ENCODE data around the gene THRAP3. TPM values are rescaled to one million over a fixed set of nuclear protein-coding genes. Genes with fewer than 3 reads are reported as not detected.

THRAP3 gene
- total and polyA plus RNA-seq, 5 donors, result 32.6 to 85.5 (median 75.5) TPM

DNA sequence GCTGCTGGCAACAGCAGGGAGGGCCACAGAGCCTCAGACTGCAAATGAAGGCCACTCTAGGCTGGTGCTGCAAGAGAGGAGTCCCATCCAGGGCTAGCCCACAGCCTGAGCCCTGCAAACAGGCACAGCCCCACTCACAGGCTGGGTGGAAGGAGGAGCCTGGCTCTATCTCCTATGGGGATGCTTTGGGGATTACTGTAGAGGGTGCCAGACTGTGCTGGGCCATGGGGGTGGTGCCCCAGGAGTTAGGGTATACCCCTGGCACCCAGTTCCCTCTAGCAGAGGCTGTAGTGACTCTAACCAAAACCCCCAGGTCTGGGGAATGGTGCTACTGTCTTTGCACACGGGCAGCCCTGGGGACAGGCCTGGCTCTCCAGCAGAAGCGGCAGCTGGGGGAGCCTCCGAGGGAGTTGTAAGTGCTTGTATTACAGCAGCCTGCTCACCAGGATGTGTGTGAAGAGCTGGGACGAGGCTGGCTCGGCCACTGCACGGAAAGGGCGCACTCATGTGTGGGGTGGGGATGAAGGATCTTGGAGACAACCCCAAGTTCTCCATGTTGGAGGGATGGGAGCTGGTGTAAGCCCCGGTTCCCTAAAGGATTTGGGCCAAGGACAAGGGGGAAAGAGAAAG, 122.6 kb downstream of the THRAP3 start:
- Histone ChIP-seq H3K4me1 (ENCODE audit: control insufficient read depth, insufficient read depth, low read length) (peaks cover 12% of the 10 kb centered on the region), H3K4me3 (ENCODE audit: low read length) (no peak overlapping the region), H3K27ac (ENCODE audit: low read length) (no peak overlapping the region), H3K27me3 (ENCODE audit: control insufficient read depth, insufficient read depth) (no peaks in the 10 kb centered on the region), H3K9me3 (ENCODE audit: control insufficient read depth, low read length) (no peaks in the 10 kb centered on the region)
- intact Hi-C loops (cut with DNase I), result no loop called here
- 85% methylated on average over 8 of the region's 8 CpGs for WGBS
- DNase-seq (peak in 1 of 3 donors; percentile 32), ATAC-seq (no peak)

DNA sequence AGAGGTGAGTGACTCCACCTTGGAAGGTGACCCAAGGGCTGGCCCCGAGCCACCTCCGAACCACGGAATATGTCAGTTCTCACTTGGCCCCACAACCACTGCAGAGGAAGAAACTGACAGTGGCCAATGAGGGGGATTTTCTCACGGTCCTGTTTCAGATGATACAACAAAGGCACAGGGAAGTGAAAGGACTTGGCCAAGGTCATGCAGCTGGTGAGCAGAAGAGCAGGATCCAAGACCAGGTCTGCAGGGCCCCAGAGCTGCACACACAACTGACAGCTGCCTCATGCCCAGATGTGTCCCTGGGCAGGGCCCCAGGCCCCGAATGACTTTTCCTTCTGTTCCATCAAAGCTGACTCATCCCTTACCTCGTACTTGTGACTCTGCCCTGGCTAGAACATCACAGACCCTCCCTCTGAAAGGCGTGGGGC, 125.0 kb downstream of the THRAP3 start:
- ATAC-seq (no peak), DNase-seq (no peak)
- 57% methylated on average over 7 of the region's 7 CpGs for WGBS
- Histone ChIP-seq H3K4me3 (ENCODE audit: low read length) (no peak overlapping the region), H3K27me3 (ENCODE audit: control insufficient read depth, insufficient read depth) (no peaks in the 10 kb centered on the region), H3K9me3 (ENCODE audit: control insufficient read depth, low read length) (no peaks in the 10 kb centered on the region), H3K4me1 (ENCODE audit: control insufficient read depth, insufficient read depth, low read length) (peaks cover 16% of the 10 kb centered on the region), H3K27ac (ENCODE audit: low read length) (peak overlapping the region; percentile 88)
- intact Hi-C loops (cut with DNase I), result no loop called here

DNA sequence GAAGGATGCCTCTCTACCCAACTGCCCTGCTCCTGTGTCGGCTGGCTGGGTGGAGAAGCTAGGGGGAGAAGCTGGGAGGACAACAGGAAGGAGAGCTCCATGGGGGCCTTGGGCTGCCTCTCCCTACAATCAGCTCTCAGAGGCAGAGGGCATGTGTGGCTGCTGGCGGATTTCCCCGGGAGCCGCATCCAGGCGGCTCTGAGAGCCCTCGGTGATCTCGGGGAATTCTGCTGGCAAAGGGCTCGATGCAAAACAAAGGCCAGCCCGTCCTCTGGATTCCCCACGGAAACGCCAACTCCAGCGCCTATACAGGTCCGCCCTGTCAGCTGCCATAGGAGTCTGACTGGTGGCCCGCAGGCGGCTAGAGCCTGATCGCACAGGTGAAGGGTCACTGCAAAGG, 125.6 kb downstream of the THRAP3 start:
- ATAC-seq (peak; percentile 15 to 33), DNase-seq (peak in 2 of 3 donors; percentile 66 to 76)
- H3K4me1 ChIP-seq (ENCODE audit: control insufficient read depth, insufficient read depth, low read length), result peaks cover 16% of the 10 kb centered on the region
- H3K27me3 ChIP-seq (ENCODE audit: control insufficient read depth, insufficient read depth), result no peaks in the 10 kb centered on the region
- no peaks in the 10 kb centered on the region for H3K9me3 ChIP-seq (ENCODE audit: control insufficient read depth, low read length)
- H3K4me3 ChIP-seq (ENCODE audit: low read length), result no peak overlapping the region
- 44% methylated on average over 16 of the region's 16 CpGs for WGBS
- intact Hi-C loops (cut with DNase I), result no loop called here
- peak overlapping the region; percentile 88 for H3K27ac ChIP-seq (ENCODE audit: low read length)

GRCh38 chr1:36350659-36351226, 126.5 kb downstream of the THRAP3 start:
- Histone ChIP-seq H3K9me3 (ENCODE audit: control insufficient read depth, low read length) (no peaks in the 10 kb centered on the region), H3K27ac (ENCODE audit: low read length) (peak overlapping the region; percentile 88), H3K27me3 (ENCODE audit: control insufficient read depth, insufficient read depth) (no peaks in the 10 kb centered on the region), H3K4me1 (ENCODE audit: control insufficient read depth, insufficient read depth, low read length) (peaks cover 16% of the 10 kb centered on the region), H3K4me3 (ENCODE audit: low read length) (no peak overlapping the region)
- peak in 2 of 3 donors; percentile 71 to 76 for DNase-seq
- 40% methylated on average over 13 of the region's 13 CpGs for WGBS
- ATAC-seq, result peak; percentile 61 to 62
- intact Hi-C loops (cut with DNase I), result no loop called here

- Histone ChIP-seq H3K9me3 (ENCODE audit: control insufficient read depth, low read length) (no peaks in the 10 kb centered on the region), H3K27ac (ENCODE audit: low read length) (peak overlapping the region; percentile 42), H3K4me1 (ENCODE audit: control insufficient read depth, insufficient read depth, low read length) (peaks cover 16% of the 10 kb centered on the region), H3K4me3 (ENCODE audit: low read length) (no peak overlapping the region), H3K27me3 (ENCODE audit: control insufficient read depth, insufficient read depth) (no peaks in the 10 kb centered on the region)
- ATAC-seq (peak in 1 of 2 donors; percentile 13), DNase-seq (peak in 2 of 3 donors; percentile 56 to 62)
- intact Hi-C loops (cut with DNase I), result no loop called here
- 60% methylated on average over 14 of the region's 14 CpGs for WGBS
Observed at GRCh38 chr1:36351227-36351977, 127.2 kb downstream of the THRAP3 start.

GRCh38 chr1:36352125-36352909, 128.1 kb downstream of the THRAP3 start:
- Histone ChIP-seq H3K4me3 (ENCODE audit: low read length) (no peak overlapping the region), H3K27ac (ENCODE audit: low read length) (no peak overlapping the region), H3K9me3 (ENCODE audit: control insufficient read depth, low read length) (no peaks in the 10 kb centered on the region), H3K4me1 (ENCODE audit: control insufficient read depth, insufficient read depth, low read length) (peaks cover 16% of the 10 kb centered on the region), H3K27me3 (ENCODE audit: control insufficient read depth, insufficient read depth) (no peaks in the 10 kb centered on the region)
- intact Hi-C loops (cut with DNase I), result no loop called here
- ATAC-seq, result no peak
- DNase-seq, result peak in 1 of 3 donors; percentile 35
- 62% methylated on average over 13 of the region's 13 CpGs for WGBS

- H3K4me1 ChIP-seq (ENCODE audit: control insufficient read depth, insufficient read depth, low read length), result peaks cover 16% of the 10 kb centered on the region
Observed at GRCh38 chr1:36352910-36353878, 129.0 kb downstream of the THRAP3 start.

DNA sequence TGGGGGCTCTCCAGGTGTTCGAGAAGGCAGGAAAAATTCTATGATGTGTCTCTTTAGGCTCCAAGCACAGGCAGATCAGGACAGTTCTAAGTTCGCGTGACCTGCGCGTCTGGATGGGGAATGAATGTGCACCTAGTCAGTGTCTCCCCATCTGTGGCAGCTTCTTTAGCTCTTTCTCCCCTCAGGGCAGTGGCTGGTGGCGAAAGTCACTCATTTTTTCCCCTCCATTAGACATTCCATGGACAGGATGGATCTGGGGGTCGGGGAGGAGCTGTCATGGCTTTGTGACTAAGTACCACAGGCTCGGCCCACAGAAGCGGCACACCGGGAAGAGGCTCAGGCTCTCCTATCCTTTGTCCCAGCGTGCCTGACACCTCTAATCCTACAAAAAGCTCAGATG, 130.2 kb downstream of the THRAP3 start:
- H3K4me1 ChIP-seq (ENCODE audit: control insufficient read depth, insufficient read depth, low read length), result peaks cover 13% of the 10 kb centered on the region
- H3K27ac ChIP-seq (ENCODE audit: low read length), result no peak overlapping the region
- intact Hi-C loops (cut with DNase I), result no loop called here
- H3K9me3 ChIP-seq (ENCODE audit: control insufficient read depth, low read length), result no peaks in the 10 kb centered on the region
- no peak for ATAC-seq
- H3K27me3 ChIP-seq (ENCODE audit: control insufficient read depth, insufficient read depth), result no peaks in the 10 kb centered on the region
- WGBS, result 94% methylated on average over 11 of the region's 11 CpGs
- no peak for DNase-seq
- H3K4me3 ChIP-seq (ENCODE audit: low read length), result no peak overlapping the region

More at GRCh38 chr1:36352910-36353878, 129.0 kb downstream of the THRAP3 start:
- no peak for ATAC-seq
- DNase-seq, result no peak
- H3K9me3 ChIP-seq (ENCODE audit: control insufficient read depth, low read length), result no peaks in the 10 kb centered on the region
- no peak overlapping the region for H3K27ac ChIP-seq (ENCODE audit: low read length)
- no peak overlapping the region for H3K4me3 ChIP-seq (ENCODE audit: low read length)
- H3K27me3 ChIP-seq (ENCODE audit: control insufficient read depth, insufficient read depth), result no peaks in the 10 kb centered on the region
- intact Hi-C loops (cut with DNase I), result no loop called here
- 81% methylated on average over 15 of the region's 15 CpGs for WGBS

Measured in right cardiac atrium (tissue), 5 donors.